ENCODE data around the gene MAP2K6. TPM values are rescaled to one million over a fixed set of nuclear protein-coding genes. Genes with fewer than 3 reads are reported as not detected.
"Not testable (repeated sequence)": the region's sequence is repeated elsewhere in the genome, so short reads cannot be mapped to it uniquely, and the experiment has no call there.

Gene MAP2K6
- polyA plus RNA-seq, 3 donors = 19.6 to 24.9 (median 21.7) TPM

GRCh38 chr17:69451416-69452394 lies 37.2 kb downstream of the MAP2K6 start:
- no peak for DNase-seq

GRCh38 chr17:69452664-69453260 lies 38.3 kb downstream of the MAP2K6 start:
- no peak for DNase-seq

- no peak for DNase-seq
These were observed 39.6 kb downstream of the MAP2K6 start for GRCh38 chr17:69454051-69454450.

- DNase-seq = no peak
These were observed 40.5 kb downstream of the MAP2K6 start for GRCh38 chr17:69455040-69455439.

GRCh38 chr17:69457603-69458002 lies 43.1 kb downstream of the MAP2K6 start:
- DNase-seq = no peak

- peak; percentile 48 for DNase-seq
These were observed 46.7 kb downstream of the MAP2K6 start for GRCh38 chr17:69460963-69461922.

GRCh38 chr17:69461951-69462369 lies 47.5 kb downstream of the MAP2K6 start:
- DNase-seq = no peak

GRCh38 chr17:69462882-69463281 lies 48.4 kb downstream of the MAP2K6 start:
- no peak for DNase-seq

- no peak for DNase-seq
These were observed 52.0 kb downstream of the MAP2K6 start for GRCh38 chr17:69466451-69466850.

GRCh38 chr17:69466905-69467667 lies 52.6 kb downstream of the MAP2K6 start:
- no peak for DNase-seq

GRCh38 chr17:69468207-69468606 lies 53.7 kb downstream of the MAP2K6 start:
- no peak for DNase-seq

- DNase-seq = no peak
These were observed 56.2 kb downstream of the MAP2K6 start for GRCh38 chr17:69470702-69471101.

- no peak for DNase-seq
These were observed 56.9 kb downstream of the MAP2K6 start for GRCh38 chr17:69471406-69471805.

GRCh38 chr17:69473841-69474831 lies 59.6 kb downstream of the MAP2K6 start:
- DNase-seq = no peak

- DNase-seq = no peak
These were observed 62.9 kb downstream of the MAP2K6 start for GRCh38 chr17:69477204-69477902.

GRCh38 chr17:69477903-69478266 lies 63.4 kb downstream of the MAP2K6 start:
- no peak for DNase-seq

GRCh38 chr17:69478916-69479315 lies 64.4 kb downstream of the MAP2K6 start:
- no peak for DNase-seq

- not testable (repeated sequence) for DNase-seq
These were observed 65.3 kb downstream of the MAP2K6 start for GRCh38 chr17:69479756-69480155.

- DNase-seq = no peak
These were observed 65.7 kb downstream of the MAP2K6 start for GRCh38 chr17:69480245-69480644.
